HL-60 (cell line): Measurements from ENCODE around the gene MATK.

Experiments
- DNase-seq, 2 experiments: peaks; one replicate each; pipeline ENCODE4 v3.0.0-alpha.2; 2010 to 2020; ENCODE audit warnings: low read depth in 1 of 2, low spot score in 1 of 2
- H3K27ac ChIP-seq: fragments of 250-450 bp; sonication (Bioruptor Pico); replicated peaks from 2 replicates; pipeline ENCODE4 v1.5.1; 2020; ENCODE audit warnings: mild to moderate bottlenecking, moderate library complexity
- H3K27me3 ChIP-seq: fragments of 250-450 bp; sonication (Bioruptor Pico); 2 replicates; pipeline ENCODE4 v1.5.1; 2021; ENCODE audit warnings: mild to moderate bottlenecking, moderate library complexity; ENCODE audit not compliant: insufficient read depth, poor library complexity, severe bottlenecking
- H3K4me3 ChIP-seq: replicated peaks from 2 replicates; pipeline ENCODE4 v1.5.1; 2011; ENCODE audit warnings: mild to moderate bottlenecking, control low read depth, low read length; ENCODE audit not compliant: insufficient read depth
- CTCF ChIP-seq: IDR thresholded peaks from one replicate; pipeline ENCODE4 v1.5.1; 2011; ENCODE audit warnings: low read length, control low read depth, inconsistent platforms; ENCODE audit not compliant: insufficient read depth
- GABPA ChIP-seq: IDR thresholded peaks from 2 replicates; pipeline ENCODE4 v1.6.1; 2012; ENCODE audit warnings: low read depth
- POLR2AphosphoS5 ChIP-seq: IDR thresholded peaks from 2 replicates; pipeline ENCODE4 v1.6.1; 2012; ENCODE audit warnings: low read depth
- REST ChIP-seq: IDR thresholded peaks from 2 replicates; pipeline ENCODE4 v1.6.1; 2012; ENCODE audit warnings: low read depth; ENCODE audit not compliant: insufficient replicate concordance
- SPI1 ChIP-seq: IDR thresholded peaks from 2 replicates; pipeline ENCODE4 v1.6.1; 2012; ENCODE audit warnings: low read depth, mild to moderate bottlenecking, borderline replicate concordance

The MATK gene

DNA sequence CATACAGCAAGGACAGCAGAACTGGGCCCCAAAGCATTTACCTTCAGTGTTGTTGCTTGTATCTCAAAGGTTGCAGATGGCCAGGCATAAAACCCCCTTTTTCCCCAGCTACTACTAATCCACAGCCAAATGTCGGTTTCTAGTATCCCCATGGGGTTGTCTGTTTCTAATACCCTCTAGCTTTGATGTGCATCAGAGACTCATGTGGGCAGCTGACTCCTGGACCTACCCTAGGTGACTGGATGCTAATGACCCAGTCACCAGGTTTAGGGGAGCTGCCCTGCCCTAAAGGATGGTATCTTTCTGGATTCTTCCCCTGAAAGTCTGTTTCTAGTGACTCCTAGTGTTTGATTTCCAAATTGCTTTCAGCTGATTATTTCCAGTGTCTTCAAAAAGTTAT is 54.1 kb downstream of the MATK start:
- no peak overlapping the region for H3K4me3 ChIP-seq
- no peak for DNase-seq
- no peak overlapping the region for H3K27ac ChIP-seq
- TF ChIP-seq REST (no peak), GABPA (no peak), CTCF (no peak), SPI1 (no peak), POLR2AphosphoS5 (no peak)
- H3K27me3 ChIP-seq = no peaks in the 10 kb centered on the region

GRCh38 chr19:3730457-3730958 is 55.7 kb downstream of the MATK start:
- no peak overlapping the region for H3K27ac ChIP-seq
- H3K27me3 ChIP-seq = no peaks in the 10 kb centered on the region
- no peak overlapping the region for H3K4me3 ChIP-seq
- no peak for DNase-seq
- no peak for TF ChIP-seq SPI1
- TF ChIP-seq POLR2AphosphoS5 = no peak
- TF ChIP-seq REST = no peak
- TF ChIP-seq CTCF = no peak
- no peak for TF ChIP-seq GABPA
